Adrenal gland (tissue), 12 donors: Measurements from ENCODE around the gene AKAP13. TPM values are rescaled to one million over a fixed set of nuclear protein-coding genes. Genes with fewer than 3 reads are reported as not detected.
"Not testable (repeated sequence)": the region's sequence is repeated elsewhere in the genome, so short reads cannot be mapped to it uniquely, and the experiment has no call there.

Experiments used
- DNase-seq, 7 donors: peaks; one replicate each; pipeline ENCODE4 v3.0.0-alpha.2; 2019 to 2020
- H3K27ac ChIP-seq, 5 donors: fragments of 200-600 bp; sonication (generic) in 4 of 5; 1 replicate in 3 of 5; 2 replicates in 2 of 5; pipeline versions ENCODE4 v1.5.1 to v1.8.0; 2016 to 2020; ENCODE audit warnings: mild to moderate bottlenecking in 1 of 5
- H3K27me3 ChIP-seq: fragments of 200-600 bp; 2 replicates; pipeline ENCODE4 v1.8.0; 2021
- H3K36me3 ChIP-seq, 2 donors: fragments of 200-600 bp; replicated peaks in 1 of 2; 1 replicate in 1 of 2; 2 replicates in 1 of 2; pipeline versions ENCODE4 v1.5.1 to v1.8.0; 2018 to 2022
- H3K4me1 ChIP-seq, 2 donors: fragments of 200-600 bp; replicated peaks in 1 of 2; 1 replicate in 1 of 2; 2 replicates in 1 of 2; pipeline versions ENCODE4 v1.5.1 to v1.8.0; 2018 to 2021
- H3K4me3 ChIP-seq, 4 donors: fragments of 200-600 bp; sonication (generic) in 3 of 4; one replicate each; pipeline ENCODE4 v1.5.1; 2016 to 2018
- H3K9me3 ChIP-seq, 3 donors: fragments of 200-600 bp; sonication (generic) in 1 of 3; replicated peaks in 1 of 3; 1 replicate in 2 of 3; 2 replicates in 1 of 3; pipeline versions ENCODE4 v1.5.1 to v1.8.0; 2016 to 2021
- CTCF ChIP-seq, 6 experiments: fragments of 450-650 bp in 4 of 6; fragments of 200-600 bp in 2 of 6; sonication (generic) in 1 of 6; IDR thresholded peaks; 1 replicate in 5 of 6; 2 replicates in 1 of 6; pipeline versions ENCODE4 v1.5.1 to v1.8.0; 2016 to 2021; ENCODE audit warnings: antibody characterized with exemption in 6 of 6, mild to moderate bottlenecking in 2 of 6, moderate library complexity in 1 of 6
- POLR2A ChIP-seq, 2 donors: fragments of 450-650 bp; IDR thresholded peaks; one replicate each; pipeline ENCODE4 v1.6.1; 2017; ENCODE audit warnings: antibody characterized with exemption in 2 of 2, mild to moderate bottlenecking in 2 of 2, moderate library complexity in 1 of 2
- WGBS, 4 donors: extraction: QIAGEN DNeasy Blood & Tissue Kit in 2 of 4; methylation state at CpG; one replicate each; pipeline versions ENCODE4 v1.1.5 to v1.1.7; 2013 to 2017; 5-methylcytosine and 5-hydroxymethylcytosine counted together
- intact Hi-C, 2 donors: fragments of 100-400 bp; cut with DNase I; formaldehyde crosslinking; loops; one replicate each; pipeline versions ENCODE4 v1.14.1 to v1.15.0; 2022 to 2023
- polyA plus RNA-seq, 3 donors: library from polyadenylated mRNA; stranded (reverse); fragments of 200-250 nt in 2 of 3; fragments of 350-450 nt in 1 of 3; fragmentation: Illumina TruSeq in 1 of 3; extraction: RNeasy Lipid Tissue Mini Kit (QIAGEN cat#74804) in 1 of 3; gene quantifications; one replicate each; pipeline ENCODE4 v1.2.3, GENCODE V29; 2013 to 2014
- total RNA-seq, 9 donors: library from RNA; depleted of rRNA in 4 of 9; stranded (reverse); fragments of >200 nt in 4 of 9; fragments of 120-200 nt in 1 of 9; fragmentation: NEBNext Ultra II Directional in 1 of 9; extraction: Animal tissue kit (Norgen Biotek cat#: 25700) in 1 of 9; gene quantifications; one replicate each; pipeline versions ENCODE4 v1.1.0 to v1.2.4, GENCODE V29; 2013 to 2023
- donor health status: healthy with polysubstance abuse.
- donor health status: Bipolar disorder and iron deficiency.
- donor health status: DM: yes; HTN: yes; CAD: no.
- donor health status: DM: no; HTN: no; CAD: no.
- donor health status: DM: no; HTN: no; CAD: no.
- donor health status: DM: yes; HTN: yes; CAD: no.

Gene AKAP13
- total and polyA plus RNA-seq, 12 donors, result 42.7 to 144 (median 89.2) TPM

DNA sequence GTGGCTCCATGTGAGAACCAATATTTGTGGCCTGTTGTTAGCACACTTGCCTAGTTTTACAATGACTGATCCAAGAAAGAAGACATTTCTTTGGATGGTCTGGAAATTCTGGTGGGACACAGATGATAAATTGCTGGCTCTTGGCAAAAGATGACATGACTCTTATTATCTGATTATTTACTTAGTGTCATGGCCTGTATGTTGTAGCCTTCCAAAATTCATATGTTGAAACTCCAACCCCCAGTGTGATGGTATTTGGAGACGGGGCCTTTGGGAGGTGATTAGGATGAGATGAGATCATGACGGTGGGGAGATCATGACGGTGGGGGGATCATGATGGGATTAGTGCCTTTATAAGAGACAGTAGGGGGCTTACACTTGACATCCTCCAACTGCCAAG, 30.0 kb upstream of the AKAP13 start:
- 84 to 89% (median 86%) methylated on average over 3 of the region's 3 CpGs for WGBS, 4 donors
- no peaks in the 10 kb centered on the region for H3K27me3 ChIP-seq
- intact Hi-C loops, result no loop called here

GRCh38 chr15:85351501-85351900, 28.9 kb upstream of the AKAP13 start:
- H3K4me3 ChIP-seq, H3K27ac ChIP-seq, H3K27me3 ChIP-seq, H3K36me3 ChIP-seq, intact Hi-C loops, H3K4me1 ChIP-seq, DNase-seq, H3K9me3 ChIP-seq: not testable (repeated sequence)
- 81 to 92% (median 86%) methylated on average over 8 of the region's 8 CpGs for WGBS, 4 donors

More for the DNA sequence above, 30.0 kb upstream of the AKAP13 start:
- Histone ChIP-seq H3K27ac (no peak overlapping the region), H3K9me3 (no peaks in the 10 kb centered on the region), H3K4me1 (peaks cover 7 to 8% of the 10 kb centered on the region in 2 donors), H3K4me3 (no peak overlapping the region), H3K36me3 (no peaks in the 10 kb centered on the region)
- TF ChIP-seq POLR2A (IDR thresholded peaks at IDR 0.05) (no peak), CTCF (IDR thresholded peaks at IDR 0.05) (no peak)
- no peak for DNase-seq

DNA sequence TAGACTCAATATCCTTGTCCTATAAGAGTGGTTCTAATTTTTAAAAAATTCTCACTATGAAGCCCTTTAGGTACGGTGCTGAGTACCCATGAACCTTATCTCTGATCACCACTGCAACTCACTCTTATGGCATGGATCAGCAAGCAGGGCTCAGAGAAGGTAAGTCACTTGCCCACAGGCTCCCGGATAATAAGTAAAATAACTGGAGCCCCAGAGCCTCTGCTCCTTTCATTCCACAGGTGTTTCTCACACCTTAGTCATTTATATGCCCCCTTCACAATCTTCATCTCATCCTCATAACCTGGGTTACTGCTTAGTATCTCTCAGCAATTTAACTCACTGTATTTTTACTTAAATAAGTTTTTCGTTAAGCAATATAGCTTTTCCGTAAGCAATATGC, 28.4 kb upstream of the AKAP13 start:
- 86 to 92% (median 91%) methylated on average over 4 of the region's 4 CpGs for WGBS, 4 donors

DNA sequence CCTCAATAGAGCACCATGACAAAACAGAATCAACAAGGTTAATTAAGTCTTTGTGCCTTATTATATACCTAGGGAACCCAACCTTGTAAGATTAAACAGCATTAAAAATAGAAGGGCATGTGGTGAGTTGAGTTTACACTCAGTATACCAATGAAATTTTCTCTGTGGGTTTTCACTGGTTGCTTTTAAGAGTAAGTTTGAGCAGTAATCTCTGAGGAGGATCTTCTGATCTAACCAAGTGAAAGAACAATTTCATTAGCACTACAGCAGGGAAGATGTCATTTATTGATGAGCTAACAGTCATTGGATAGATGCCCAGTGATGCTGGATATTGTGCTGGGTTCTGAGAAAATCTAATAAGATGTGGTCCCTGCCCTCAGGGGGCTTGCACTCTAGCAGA, 26.9 kb upstream of the AKAP13 start:
- TF ChIP-seq CTCF (IDR thresholded peaks at IDR 0.05) (no peak), POLR2A (IDR thresholded peaks at IDR 0.05) (no peak)
- H3K9me3 ChIP-seq, result no peaks in the 10 kb centered on the region
- intact Hi-C loops, result no loop called here
- no peak overlapping the region for H3K27ac ChIP-seq
- no peaks in the 10 kb centered on the region for H3K36me3 ChIP-seq
- peaks cover 11% of the 10 kb centered on the region in 2 donors for H3K4me1 ChIP-seq
- H3K4me3 ChIP-seq, result no peak overlapping the region
- DNase-seq, result no peak
- H3K27me3 ChIP-seq, result no peaks in the 10 kb centered on the region

More for the DNA sequence above, 28.4 kb upstream of the AKAP13 start:
- intact Hi-C loops, result no loop called here
- Histone ChIP-seq H3K27ac (no peak overlapping the region), H3K27me3 (no peaks in the 10 kb centered on the region), H3K36me3 (no peaks in the 10 kb centered on the region), H3K9me3 (no peaks in the 10 kb centered on the region), H3K4me1 (peaks cover 7 to 8% of the 10 kb centered on the region in 2 donors), H3K4me3 (no peak overlapping the region)
- DNase-seq, result no peak
- TF ChIP-seq POLR2A (IDR thresholded peaks at IDR 0.05) (no peak), CTCF (IDR thresholded peaks at IDR 0.05) (no peak)

DNA sequence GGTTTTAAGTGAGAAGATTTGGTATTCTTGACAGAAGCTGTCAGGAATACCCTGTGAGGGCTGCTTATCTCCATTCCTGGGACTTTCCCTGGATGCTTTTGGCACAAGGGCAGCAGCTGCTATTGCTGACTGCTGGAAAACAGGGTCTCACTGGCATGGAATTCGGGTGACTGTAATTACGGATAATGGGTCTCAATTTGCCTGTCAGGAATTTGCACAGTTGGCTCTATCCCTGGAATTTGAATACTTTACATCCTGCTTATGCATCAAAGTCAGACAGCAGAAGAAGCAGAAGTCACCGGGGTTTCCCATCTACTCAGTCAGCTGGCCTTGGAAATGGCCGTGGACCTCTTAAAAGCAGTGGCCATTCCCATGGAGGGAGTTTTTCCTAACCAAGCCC, 25.9 kb upstream of the AKAP13 start:
- intact Hi-C loops, result no loop called here
- Histone ChIP-seq H3K9me3 (no peaks in the 10 kb centered on the region), H3K27me3 (no peaks in the 10 kb centered on the region), H3K4me3 (no peak overlapping the region), H3K27ac (no peak overlapping the region), H3K4me1 (peaks cover 11% of the 10 kb centered on the region in 2 donors), H3K36me3 (no peaks in the 10 kb centered on the region)
- 34 to 45% (median 40%) methylated on average over 4 of the region's 4 CpGs for WGBS, 4 donors
- DNase-seq, result no peak
- TF ChIP-seq POLR2A (IDR thresholded peaks at IDR 0.05) (no peak), CTCF (IDR thresholded peaks at IDR 0.05) (no peak)
